ENCODE results near the gene BACH2. TPM values are rescaled to one million over a fixed set of nuclear protein-coding genes. Genes with fewer than 3 reads are reported as not detected.
"Not testable (repeated sequence)": the region's sequence is repeated elsewhere in the genome, so short reads cannot be mapped to it uniquely, and the experiment has no call there.

The BACH2 gene
- total RNA-seq, 1 donor from 2014 or later = 7.7 TPM

DNA sequence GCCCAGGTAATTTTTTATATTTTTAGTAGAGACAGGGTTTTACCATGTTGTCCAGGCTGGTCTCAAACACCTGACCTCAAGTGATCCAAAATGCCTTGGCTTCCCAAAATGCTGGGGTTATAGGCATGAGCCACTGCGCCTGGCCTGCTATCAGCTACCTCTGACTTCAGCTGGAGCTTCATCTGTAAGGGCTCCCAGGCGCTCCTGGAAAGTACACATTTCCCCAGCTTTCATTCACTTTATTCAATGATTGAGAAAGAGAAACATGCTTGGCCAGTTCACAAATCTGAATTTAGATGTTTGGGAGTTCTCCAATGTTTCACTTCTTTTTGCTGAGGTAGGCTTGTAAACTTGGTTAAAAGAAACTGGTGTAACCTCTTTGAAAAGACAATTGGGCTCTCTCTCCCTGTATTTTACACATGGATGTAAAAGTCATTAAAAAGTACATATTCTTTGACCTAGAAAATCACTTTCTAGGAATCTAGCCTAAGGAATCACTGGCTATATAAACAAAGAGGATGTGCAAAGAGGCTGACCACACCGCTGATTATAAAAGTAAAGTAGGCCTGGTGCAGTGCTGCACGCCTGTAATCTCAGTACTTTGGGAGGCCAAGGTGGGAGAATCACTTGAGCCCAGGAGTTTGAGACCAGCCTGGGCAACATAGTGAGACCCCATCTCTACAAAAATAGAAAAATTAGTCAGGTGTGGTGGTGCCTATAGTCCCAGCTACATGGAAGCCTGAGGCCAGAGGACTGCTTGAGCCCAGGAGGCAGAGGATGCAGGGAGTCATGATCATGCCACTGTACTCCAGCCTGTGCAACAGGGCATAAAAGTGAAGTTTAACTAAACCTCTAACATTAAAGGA lies 128.9 kb downstream of the BACH2 start:
- TF ChIP-seq, protein P1, sequence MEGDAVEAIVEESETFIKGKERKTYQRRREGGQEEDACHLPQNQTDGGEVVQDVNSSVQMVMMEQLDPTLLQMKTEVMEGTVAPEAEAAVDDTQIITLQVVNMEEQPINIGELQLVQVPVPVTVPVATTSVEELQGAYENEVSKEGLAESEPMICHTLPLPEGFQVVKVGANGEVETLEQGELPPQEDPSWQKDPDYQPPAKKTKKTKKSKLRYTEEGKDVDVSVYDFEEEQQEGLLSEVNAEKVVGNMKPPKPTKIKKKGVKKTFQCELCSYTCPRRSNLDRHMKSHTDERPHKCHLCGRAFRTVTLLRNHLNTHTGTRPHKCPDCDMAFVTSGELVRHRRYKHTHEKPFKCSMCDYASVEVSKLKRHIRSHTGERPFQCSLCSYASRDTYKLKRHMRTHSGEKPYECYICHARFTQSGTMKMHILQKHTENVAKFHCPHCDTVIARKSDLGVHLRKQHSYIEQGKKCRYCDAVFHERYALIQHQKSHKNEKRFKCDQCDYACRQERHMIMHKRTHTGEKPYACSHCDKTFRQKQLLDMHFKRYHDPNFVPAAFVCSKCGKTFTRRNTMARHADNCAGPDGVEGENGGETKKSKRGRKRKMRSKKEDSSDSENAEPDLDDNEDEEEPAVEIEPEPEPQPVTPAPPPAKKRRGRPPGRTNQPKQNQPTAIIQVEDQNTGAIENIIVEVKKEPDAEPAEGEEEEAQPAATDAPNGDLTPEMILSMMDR (IDR thresholded peaks at IDR 0.05) = no peak
- no peaks in the 10 kb centered on the region for H3K27me3 ChIP-seq
- peaks cover 0 to 39% of the 10 kb centered on the region in 2 donors for H3K4me1 ChIP-seq
- no peaks in the 10 kb centered on the region for H3K36me3 ChIP-seq
- H3K4me3 ChIP-seq = no peak overlapping the region
- no peaks in the 10 kb centered on the region for H3K9me3 ChIP-seq
- no peak for DNase-seq (ENCODE audit: low spot score in 2 of 2)
- peak overlapping the region; percentile 2 to 24 for H3K27ac ChIP-seq
- intact Hi-C loops (cut with DNase I) = loop anchor here (5.0 kb wide), 1 partner anchor 130 kb away; the partner anchor contains the start of gene BACH2

DNA sequence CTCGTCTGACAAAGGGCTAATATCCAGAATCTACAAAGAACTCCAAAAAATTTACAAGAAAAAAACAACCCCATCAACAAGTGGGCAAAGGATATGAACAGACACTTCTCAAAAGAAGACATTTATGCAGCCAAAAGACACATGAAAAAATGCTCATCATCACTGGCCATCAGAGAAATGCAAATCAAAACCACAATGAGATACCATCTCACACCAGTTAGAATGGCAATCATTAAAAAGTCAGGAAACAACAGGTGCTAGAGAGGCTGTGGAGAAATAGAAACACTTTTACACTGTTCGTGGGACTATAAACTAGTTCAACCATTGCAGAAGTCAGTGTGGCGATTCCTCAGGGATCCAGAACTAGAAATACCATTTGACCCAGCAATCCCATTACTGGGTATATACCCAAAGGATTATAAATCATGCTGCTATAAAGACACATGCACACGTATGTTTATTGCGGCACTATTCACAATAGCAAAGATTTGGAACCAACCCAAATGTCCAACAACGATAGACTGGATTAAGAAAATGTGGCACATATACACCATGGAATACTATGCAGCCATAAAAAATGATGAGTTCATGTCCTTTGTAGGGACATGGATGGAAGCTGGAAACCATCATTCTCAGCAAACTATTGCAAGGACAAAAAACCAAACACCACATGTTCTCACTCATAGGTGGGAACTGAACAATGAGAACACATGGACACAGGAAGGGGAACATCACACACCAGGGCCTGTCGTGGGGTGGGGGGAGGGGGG lies 130.3 kb downstream of the BACH2 start:
- DNase-seq (ENCODE audit: low spot score in 2 of 2); H3K4me3 ChIP-seq; H3K27ac ChIP-seq; H3K27me3 ChIP-seq; H3K36me3 ChIP-seq; H3K9me3 ChIP-seq: not testable (repeated sequence)
- H3K4me1 ChIP-seq = peaks cover 0 to 33% of the 10 kb centered on the region in 2 donors
- intact Hi-C loops (cut with DNase I) = loop anchor here (5.0 kb wide), 1 partner anchor 131 kb away; the partner anchor contains the start of gene BACH2

DNA sequence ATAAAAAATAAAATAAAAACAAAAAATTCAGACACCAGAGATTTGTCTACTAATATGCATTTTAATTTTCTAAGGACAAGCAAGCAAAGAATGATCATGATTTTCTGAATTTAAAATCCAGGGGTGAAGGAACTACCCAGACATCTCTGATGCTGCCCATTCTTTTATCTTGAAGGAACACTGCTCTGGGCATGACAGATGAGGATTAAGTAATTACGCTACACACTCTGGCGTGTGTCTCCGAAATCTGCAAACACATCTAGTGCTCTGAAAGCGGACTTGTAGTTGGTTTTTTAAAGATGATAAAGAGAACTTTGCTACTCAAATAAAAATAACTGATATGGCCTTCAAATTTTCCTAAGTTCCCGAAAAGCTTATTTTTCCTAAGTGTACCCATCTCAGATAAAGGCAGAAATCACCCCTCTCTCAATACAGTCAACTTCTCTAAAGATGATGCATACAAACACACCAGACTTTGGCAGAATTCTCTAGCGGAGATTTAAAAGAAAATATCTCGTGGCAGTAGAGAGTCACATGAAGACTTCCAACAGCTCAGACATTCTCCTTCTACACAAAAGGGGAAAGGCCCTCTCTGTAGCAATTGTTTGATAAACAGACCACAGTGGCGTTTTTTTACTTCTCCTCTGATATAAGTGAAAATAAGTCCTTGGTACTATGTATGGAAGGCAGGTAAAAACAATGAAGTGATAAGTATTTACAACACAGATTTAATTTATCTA lies 133.8 kb downstream of the BACH2 start:
- DNase-seq (ENCODE audit: low spot score in 2 of 2) = no peak
- TF ChIP-seq, protein P1 (IDR thresholded peaks at IDR 0.05) = no peak
- intact Hi-C loops (cut with DNase I) = no loop called here
- no peaks in the 10 kb centered on the region for H3K9me3 ChIP-seq
- H3K4me3 ChIP-seq = no peak overlapping the region
- peaks cover 0 to 36% of the 10 kb centered on the region in 2 donors for H3K4me1 ChIP-seq
- no peaks in the 10 kb centered on the region for H3K36me3 ChIP-seq
- H3K27me3 ChIP-seq = no peaks in the 10 kb centered on the region
- H3K27ac ChIP-seq = no peak overlapping the region

DNA sequence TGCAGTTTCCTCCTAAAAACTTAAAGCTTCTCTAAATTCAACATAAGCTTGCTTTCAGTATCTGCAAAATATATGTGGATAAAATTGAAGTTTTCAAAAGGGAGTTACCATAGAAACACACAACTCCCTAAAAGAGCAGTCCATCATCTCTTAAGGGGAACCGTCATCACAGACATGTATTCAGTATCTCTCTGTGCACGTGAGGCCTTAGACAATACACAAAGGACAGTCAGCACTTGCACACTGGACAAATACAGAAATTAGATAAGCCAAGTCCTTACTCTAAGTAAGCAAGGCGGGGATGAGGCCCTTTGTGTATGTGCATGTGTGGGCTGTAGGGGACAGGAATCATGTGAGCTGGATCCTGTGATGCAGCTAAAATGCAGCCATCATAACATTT lies 136.6 kb downstream of the BACH2 start:
- Histone ChIP-seq H3K4me3 (peak overlapping the region; percentile 2 to 32), H3K27me3 (no peaks in the 10 kb centered on the region), H3K4me1 (peaks cover 0 to 27% of the 10 kb centered on the region in 2 donors), H3K27ac (peak overlapping the region; percentile 80 to 81), H3K9me3 (no peaks in the 10 kb centered on the region), H3K36me3 (no peaks in the 10 kb centered on the region)
- DNase-seq (ENCODE audit: low spot score in 2 of 2) = no peak
- intact Hi-C loops (cut with DNase I) = no loop called here
- TF ChIP-seq, protein P1 (IDR thresholded peaks at IDR 0.05) = no peak

DNA sequence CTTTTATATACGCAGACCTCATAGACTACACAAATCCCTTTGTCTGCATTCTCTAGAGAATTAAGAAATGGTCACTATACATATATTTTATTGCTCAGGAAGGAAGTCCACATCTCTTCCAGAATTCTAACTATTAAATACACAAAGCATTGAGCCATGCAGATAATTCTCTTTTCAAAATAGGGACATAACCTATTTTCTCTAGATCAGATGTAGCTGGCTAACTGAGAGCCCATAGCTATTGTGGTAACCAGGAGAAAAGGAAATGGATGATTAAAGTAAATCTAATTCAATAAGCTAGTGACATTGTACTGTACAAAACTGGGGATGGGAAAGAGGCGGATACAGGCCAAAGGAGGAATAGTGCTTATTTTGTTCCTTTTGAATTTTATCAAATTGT lies 137.2 kb downstream of the BACH2 start:
- TF ChIP-seq, protein P1 (IDR thresholded peaks at IDR 0.05) = no peak
- Histone ChIP-seq H3K4me3 (no peak overlapping the region), H3K27me3 (no peaks in the 10 kb centered on the region), H3K36me3 (no peaks in the 10 kb centered on the region), H3K27ac (peak overlapping the region; percentile 80 to 81), H3K9me3 (no peaks in the 10 kb centered on the region), H3K4me1 (peaks cover 0 to 27% of the 10 kb centered on the region in 2 donors)
- intact Hi-C loops (cut with DNase I) = no loop called here
- no peak for DNase-seq (ENCODE audit: low spot score in 2 of 2)

Data from ascending aorta (tissue), 2 donors.